Measurements from ENCODE around the gene ANKS4B. TPM values are rescaled to one million over a fixed set of nuclear protein-coding genes. Genes with fewer than 3 reads are reported as not detected.
"Not testable (repeated sequence)": the region's sequence is repeated elsewhere in the genome, so short reads cannot be mapped to it uniquely, and the experiment has no call there.

Gene ANKS4B
- total and polyA plus RNA-seq, 9 donors: 0.04 to 1.6 (median 0.05) TPM; not detected in 3

DNA sequence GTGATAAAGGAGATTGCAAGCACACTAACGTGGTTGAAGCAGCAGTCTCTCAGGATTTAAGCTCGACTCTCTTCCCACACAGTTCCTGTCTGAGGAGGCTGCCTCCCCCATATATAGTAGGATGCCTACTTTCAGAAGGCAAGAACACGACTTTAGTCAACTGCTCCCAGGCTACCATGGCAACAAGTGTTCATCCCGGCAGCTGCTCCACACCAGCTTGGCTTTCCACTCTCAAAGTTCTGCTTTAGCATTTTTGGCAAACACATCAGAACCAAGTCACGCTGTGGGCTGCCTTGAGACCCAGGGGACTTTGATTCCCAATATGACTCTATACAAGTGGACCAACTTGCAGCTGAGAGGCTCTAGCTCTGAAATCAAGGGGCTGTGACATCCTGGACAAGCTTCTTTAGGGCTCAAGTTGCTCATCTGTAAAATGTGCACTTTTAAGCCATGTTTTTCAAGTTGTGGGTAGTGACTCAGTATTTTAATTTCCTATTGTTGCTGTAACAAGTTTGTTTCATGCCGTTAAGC lies 38.7 kb upstream of the ANKS4B start:
- Histone ChIP-seq H3K9me3 (replicated peaks; ENCODE audit: control insufficient read depth, low read depth, low read length) (peaks cover 4% of the 10 kb centered on the region), H3K27ac (ENCODE audit: low read length) (no peak overlapping the region), H3K4me3 (ENCODE audit: low read length) (no peak overlapping the region), H3K27me3 (ENCODE audit: control insufficient read depth, insufficient read depth, low read length) (peaks cover 3% of the 10 kb centered on the region), H3K4me1 (ENCODE audit: control insufficient read depth, insufficient read depth, low read length) (peaks cover 3% of the 10 kb centered on the region), H3K36me3 (ENCODE audit: control insufficient read depth, insufficient read depth, low read length) (no peaks in the 10 kb centered on the region)
- WGBS (ENCODE audit: insufficient coverage): 14% methylated on average over 3 of the region's 6 CpGs
- peak; percentile 51 for DNase-seq

DNA sequence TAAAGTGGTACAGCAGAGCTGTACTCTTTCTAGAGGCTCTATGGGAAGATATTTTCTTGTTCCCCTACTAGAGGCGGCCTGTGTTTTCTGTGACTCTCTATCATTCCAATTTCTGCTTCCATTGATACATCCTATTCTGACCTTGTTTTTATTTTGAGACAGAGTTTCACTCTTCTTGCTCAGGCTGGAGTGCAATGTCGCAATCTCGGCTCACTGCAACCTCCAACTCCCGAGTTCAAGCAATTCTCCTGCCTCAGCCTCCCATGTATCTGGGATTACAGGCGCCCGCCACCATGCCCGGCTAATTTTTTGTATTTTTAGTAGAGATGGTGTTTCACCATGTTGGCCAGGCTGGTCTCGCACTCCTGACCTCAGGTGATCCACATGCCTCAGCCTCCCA lies 38.2 kb upstream of the ANKS4B start:
- not testable (repeated sequence) for DNase-seq; H3K4me1 ChIP-seq (ENCODE audit: control insufficient read depth, insufficient read depth, low read length); H3K27me3 ChIP-seq (ENCODE audit: control insufficient read depth, insufficient read depth, low read length); H3K27ac ChIP-seq (ENCODE audit: low read length); H3K9me3 ChIP-seq (replicated peaks; ENCODE audit: control insufficient read depth, low read depth, low read length); H3K4me3 ChIP-seq (ENCODE audit: low read length); H3K36me3 ChIP-seq (ENCODE audit: control insufficient read depth, insufficient read depth, low read length)
- WGBS (ENCODE audit: insufficient coverage): 93% methylated on average over 3 of the region's 8 CpGs

DNA sequence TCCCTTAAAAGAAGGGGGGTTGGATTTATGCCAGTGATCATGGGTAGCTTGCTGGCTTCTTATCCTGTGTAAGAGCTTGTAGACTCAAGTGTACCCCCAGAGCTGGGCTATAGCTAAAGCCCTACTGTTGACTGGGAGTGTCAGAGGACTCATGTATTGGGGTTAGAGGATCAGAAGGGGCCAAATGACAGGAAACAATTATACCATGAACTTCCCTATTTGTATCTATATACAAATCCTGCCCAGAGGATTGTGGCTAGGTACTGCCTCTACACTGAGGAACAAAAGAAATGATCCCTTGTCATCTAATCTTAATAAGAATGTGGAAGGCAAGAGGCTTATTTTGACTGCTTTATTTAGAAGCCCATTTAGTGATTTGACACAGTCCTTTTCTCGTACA lies 36.4 kb upstream of the ANKS4B start:
- Histone ChIP-seq H3K4me1 (ENCODE audit: control insufficient read depth, insufficient read depth, low read length) (peaks cover 3% of the 10 kb centered on the region), H3K4me3 (ENCODE audit: low read length) (no peak overlapping the region), H3K9me3 (replicated peaks; ENCODE audit: control insufficient read depth, low read depth, low read length) (no peaks in the 10 kb centered on the region), H3K36me3 (ENCODE audit: control insufficient read depth, insufficient read depth, low read length) (no peaks in the 10 kb centered on the region), H3K27ac (ENCODE audit: low read length) (no peak overlapping the region), H3K27me3 (ENCODE audit: control insufficient read depth, insufficient read depth, low read length) (peaks cover 3% of the 10 kb centered on the region)
- no CpG with 5 or more reads among the region's 1 CpG for WGBS (ENCODE audit: insufficient coverage)
- DNase-seq: no peak

GRCh38 chr16:21197621-21198020 lies 35.9 kb upstream of the ANKS4B start:
- H3K4me3 ChIP-seq (ENCODE audit: low read length): no peak overlapping the region
- 40% methylated on average over 1 of the region's 3 CpGs for WGBS (ENCODE audit: insufficient coverage)
- H3K27ac ChIP-seq (ENCODE audit: low read length): no peak overlapping the region
- H3K36me3 ChIP-seq (ENCODE audit: control insufficient read depth, insufficient read depth, low read length): no peaks in the 10 kb centered on the region
- H3K27me3 ChIP-seq (ENCODE audit: control insufficient read depth, insufficient read depth, low read length): peaks cover 3% of the 10 kb centered on the region
- DNase-seq: no peak
- H3K4me1 ChIP-seq (ENCODE audit: control insufficient read depth, insufficient read depth, low read length): peaks cover 3% of the 10 kb centered on the region
- no peaks in the 10 kb centered on the region for H3K9me3 ChIP-seq (replicated peaks; ENCODE audit: control insufficient read depth, low read depth, low read length)

GRCh38 chr16:21199607-21200218 lies 33.8 kb upstream of the ANKS4B start:
- DNase-seq: no peak

GRCh38 chr16:21203155-21203797 lies 30.2 kb upstream of the ANKS4B start:
- no peak for DNase-seq
- WGBS (ENCODE audit: insufficient coverage): 37% methylated on average over 4 of the region's 7 CpGs
- Histone ChIP-seq H3K36me3 (ENCODE audit: control insufficient read depth, insufficient read depth, low read length) (no peaks in the 10 kb centered on the region), H3K4me1 (ENCODE audit: control insufficient read depth, insufficient read depth, low read length) (no peaks in the 10 kb centered on the region), H3K9me3 (replicated peaks; ENCODE audit: control insufficient read depth, low read depth, low read length) (no peaks in the 10 kb centered on the region), H3K4me3 (ENCODE audit: low read length) (no peak overlapping the region), H3K27me3 (ENCODE audit: control insufficient read depth, insufficient read depth, low read length) (no peaks in the 10 kb centered on the region), H3K27ac (ENCODE audit: low read length) (no peak overlapping the region)

More at GRCh38 chr16:21199607-21200218, 33.8 kb upstream of the ANKS4B start:
- no peak overlapping the region for H3K27ac ChIP-seq (ENCODE audit: low read length)
- H3K9me3 ChIP-seq (replicated peaks; ENCODE audit: control insufficient read depth, low read depth, low read length): no peaks in the 10 kb centered on the region
- H3K4me1 ChIP-seq (ENCODE audit: control insufficient read depth, insufficient read depth, low read length): peaks cover 3% of the 10 kb centered on the region
- 67% methylated on average over 2 of the region's 5 CpGs for WGBS (ENCODE audit: insufficient coverage)
- H3K36me3 ChIP-seq (ENCODE audit: control insufficient read depth, insufficient read depth, low read length): no peaks in the 10 kb centered on the region
- H3K27me3 ChIP-seq (ENCODE audit: control insufficient read depth, insufficient read depth, low read length): peaks cover 3% of the 10 kb centered on the region
- H3K4me3 ChIP-seq (ENCODE audit: low read length): no peak overlapping the region

GRCh38 chr16:21205303-21205702 lies 28.2 kb upstream of the ANKS4B start:
- no peak for DNase-seq
- Histone ChIP-seq H3K27ac (ENCODE audit: low read length) (no peak overlapping the region), H3K27me3 (ENCODE audit: control insufficient read depth, insufficient read depth, low read length) (peaks cover 4% of the 10 kb centered on the region), H3K36me3 (ENCODE audit: control insufficient read depth, insufficient read depth, low read length) (no peaks in the 10 kb centered on the region), H3K4me3 (ENCODE audit: low read length) (no peak overlapping the region), H3K9me3 (replicated peaks; ENCODE audit: control insufficient read depth, low read depth, low read length) (no peaks in the 10 kb centered on the region), H3K4me1 (ENCODE audit: control insufficient read depth, insufficient read depth, low read length) (no peaks in the 10 kb centered on the region)

DNA sequence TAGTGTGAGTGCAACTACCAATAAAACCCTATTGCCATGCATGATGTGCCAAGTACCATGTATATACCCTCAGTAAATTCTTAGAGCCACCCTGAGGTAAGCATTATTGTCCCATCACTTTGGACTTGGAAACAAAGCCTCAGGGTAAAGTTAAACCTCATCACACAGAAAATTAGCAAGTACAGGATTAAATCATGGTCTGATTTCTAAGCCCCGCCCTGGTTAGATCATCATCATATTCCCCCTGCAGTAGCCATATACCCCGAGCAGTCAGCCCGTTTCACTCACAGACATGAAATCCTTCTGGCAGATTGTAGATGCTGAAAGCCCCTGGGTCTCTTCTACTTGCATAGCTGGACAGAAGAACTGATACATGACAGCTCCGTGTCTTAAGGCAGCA lies 26.9 kb upstream of the ANKS4B start:
- no peak overlapping the region for H3K4me3 ChIP-seq (ENCODE audit: low read length)
- H3K27ac ChIP-seq (ENCODE audit: low read length): no peak overlapping the region
- no peaks in the 10 kb centered on the region for H3K9me3 ChIP-seq (replicated peaks; ENCODE audit: control insufficient read depth, low read depth, low read length)
- DNase-seq: no peak
- no peaks in the 10 kb centered on the region for H3K4me1 ChIP-seq (ENCODE audit: control insufficient read depth, insufficient read depth, low read length)
- no peaks in the 10 kb centered on the region for H3K36me3 ChIP-seq (ENCODE audit: control insufficient read depth, insufficient read depth, low read length)
- 79% methylated on average over 4 of the region's 4 CpGs for WGBS (ENCODE audit: insufficient coverage)
- peaks cover 4% of the 10 kb centered on the region for H3K27me3 ChIP-seq (ENCODE audit: control insufficient read depth, insufficient read depth, low read length)

GRCh38 chr16:21208446-21209230 lies 24.9 kb upstream of the ANKS4B start:
- Histone ChIP-seq H3K4me1 (ENCODE audit: control insufficient read depth, insufficient read depth, low read length) (no peaks in the 10 kb centered on the region), H3K27ac (ENCODE audit: low read length) (no peak overlapping the region), H3K9me3 (replicated peaks; ENCODE audit: control insufficient read depth, low read depth, low read length) (no peaks in the 10 kb centered on the region), H3K36me3 (ENCODE audit: control insufficient read depth, insufficient read depth, low read length) (no peaks in the 10 kb centered on the region), H3K27me3 (ENCODE audit: control insufficient read depth, insufficient read depth, low read length) (peaks cover 4% of the 10 kb centered on the region), H3K4me3 (ENCODE audit: low read length) (no peak overlapping the region)
- WGBS (ENCODE audit: insufficient coverage): 29% methylated on average over 1 of the region's 2 CpGs
- no peak for DNase-seq

GRCh38 chr16:21211486-21211885 lies 22.0 kb upstream of the ANKS4B start, which contains the start of gene ZP2:
Gene ZP2, minus strand, starts transcription at chr16:21211574. Its CDS starts 27 bp downstream, at chr16:21211547.
- H3K27me3 ChIP-seq (ENCODE audit: control insufficient read depth, insufficient read depth, low read length): peaks cover 4% of the 10 kb centered on the region
- 40% methylated on average over 1 of the region's 5 CpGs for WGBS (ENCODE audit: insufficient coverage)

More at GRCh38 chr16:21211486-21211885, 22.0 kb upstream of the ANKS4B start, which contains the start of gene ZP2:
- H3K27ac ChIP-seq (ENCODE audit: low read length): no peak within 1 kb of the TSS
- H3K4me3 ChIP-seq (ENCODE audit: low read length): no peak within 1 kb of the TSS
- H3K9me3 ChIP-seq (replicated peaks; ENCODE audit: control insufficient read depth, low read depth, low read length): no peaks in the 10 kb centered on the region
- H3K4me1 ChIP-seq (ENCODE audit: control insufficient read depth, insufficient read depth, low read length): no peaks in the 10 kb centered on the region
- no peaks in the 10 kb centered on the region for H3K36me3 ChIP-seq (ENCODE audit: control insufficient read depth, insufficient read depth, low read length)
- DNase-seq: no peak
